Body of pancreas (tissue), 4 donors: ENCODE data around the gene AQP12B. TPM values are rescaled to one million over a fixed set of nuclear protein-coding genes. Genes with fewer than 3 reads are reported as not detected.

Source experiments
- ATAC-seq: fragments of 150-250 bp; one replicate; pipeline ENCODE4 v1.9.1; 2016
- DNase-seq, 4 donors: peaks; one replicate each; pipeline ENCODE4 v3.0.0-alpha.2; 2019
- H3K27ac ChIP-seq, 4 donors: fragments of 200-600 bp; sonication (generic); 1 replicate in 3 of 4; 2 replicates in 1 of 4; pipeline versions ENCODE4 v1.5.1 to v1.6.1; 2016 to 2019; ENCODE audit warnings: mild to moderate bottlenecking in 1 of 4, mixed read lengths in 1 of 4, moderate library complexity in 1 of 4
- H3K27me3 ChIP-seq, 2 donors: fragments of 200-600 bp; sonication (generic); one replicate each; pipeline ENCODE4 v1.6.0; 2016; ENCODE audit warnings: mild to moderate bottlenecking in 1 of 2
- H3K36me3 ChIP-seq, 2 donors: fragments of 200-600 bp; sonication (generic); replicated peaks in 1 of 2; 2 replicates each; pipeline ENCODE4 v1.5.1; 2016; ENCODE audit warnings: low read depth in 2 of 2; ENCODE audit not compliant: insufficient read depth in 1 of 2
- H3K4me1 ChIP-seq: fragments of 200-600 bp; sonication (generic); one replicate; pipeline ENCODE4 v1.6.0; 2016
- H3K4me3 ChIP-seq, 2 donors: fragments of 200-600 bp; sonication (generic); 1 replicate in 1 of 2; 2 replicates in 1 of 2; pipeline ENCODE4 v1.5.1; 2016 to 2019
- H3K9me3 ChIP-seq, 3 donors: fragments of 200-600 bp; sonication (generic); 1 replicate in 2 of 3; 2 replicates in 1 of 3; pipeline ENCODE4 v1.5.1; 2016
- CTCF ChIP-seq, 7 experiments: fragments of 450-650 bp in 4 of 7; fragments of 200-600 bp in 3 of 7; sonication (generic) in 3 of 7; IDR thresholded peaks; one replicate each; pipeline ENCODE4 v1.5.1; 2016 to 2019; ENCODE audit warnings: antibody characterized with exemption in 7 of 7
- POLR2A ChIP-seq, 3 donors: fragments of 450-650 bp; IDR thresholded peaks; one replicate each; pipeline ENCODE4 v1.6.1; 2016; ENCODE audit warnings: antibody characterized with exemption in 3 of 3, mild to moderate bottlenecking in 2 of 3
- WGBS, 2 donors: methylation state at CpG; one replicate each; pipeline ENCODE4 v1.1.5; 2017; 5-methylcytosine and 5-hydroxymethylcytosine counted together
- intact Hi-C: fragments of 100-400 bp; cut with DNase I; formaldehyde crosslinking; loops from one replicate; pipeline ENCODE4 v1.15.1; 2023
- total RNA-seq, 2 donors: library from RNA; depleted of rRNA; stranded (reverse); fragments of >200 nt; gene quantifications; one replicate each; pipeline ENCODE4 v1.1.0, GENCODE V29; 2016

The AQP12B gene
- total RNA-seq, 2 donors from 2014 or later: 328 to 392 TPM

GRCh38 chr2:240711701-240712100 lies 29.0 kb upstream of the AQP12B start:
- no peaks in the 10 kb centered on the region for H3K36me3 ChIP-seq
- no peak for ATAC-seq
- no peaks in the 10 kb centered on the region for H3K27me3 ChIP-seq
- H3K4me3 ChIP-seq: no peak overlapping the region
- WGBS, 2 donors: 65 to 69% methylated on average over 3 to 5 of the region's 5 CpGs
- intact Hi-C loops: no loop called here
- no peak overlapping the region for H3K27ac ChIP-seq
- peaks cover 19% of the 10 kb centered on the region for H3K4me1 ChIP-seq
- no peaks in the 10 kb centered on the region for H3K9me3 ChIP-seq
- no peak for DNase-seq
- no peak for TF ChIP-seq POLR2A (IDR thresholded peaks at IDR 0.05)

DNA sequence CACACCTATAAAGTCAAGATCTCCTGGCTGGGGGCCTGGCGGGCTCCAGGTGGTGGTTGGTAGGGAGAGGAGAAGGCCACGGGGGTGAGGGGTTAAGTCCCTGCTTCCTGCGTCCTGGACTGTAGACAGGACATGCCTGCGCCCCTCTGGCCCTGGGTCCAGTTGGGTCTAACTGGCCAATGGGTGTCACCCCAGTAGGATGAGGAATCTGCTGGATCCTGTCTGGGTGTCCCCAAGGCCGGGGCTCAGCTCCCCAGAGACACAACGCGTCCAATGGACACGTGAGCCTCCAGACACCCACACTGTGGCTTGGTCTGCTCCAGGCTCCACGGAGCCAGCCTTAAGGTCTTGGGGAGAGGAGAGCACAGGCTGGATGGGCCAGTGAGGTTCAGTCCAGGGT lies 28.6 kb upstream of the AQP12B start:
- Histone ChIP-seq H3K27ac (no peak overlapping the region), H3K27me3 (no peaks in the 10 kb centered on the region), H3K4me3 (no peak overlapping the region), H3K36me3 (no peaks in the 10 kb centered on the region), H3K4me1 (peaks cover 19% of the 10 kb centered on the region), H3K9me3 (no peaks in the 10 kb centered on the region)
- no peak for ATAC-seq
- DNase-seq: no peak
- 91% methylated on average over 5 to 9 of the region's 9 CpGs for WGBS, 2 donors
- intact Hi-C loops: no loop called here
- TF ChIP-seq CTCF (IDR thresholded peaks at IDR 0.05): no peak
- TF ChIP-seq POLR2A (IDR thresholded peaks at IDR 0.05): no peak

DNA sequence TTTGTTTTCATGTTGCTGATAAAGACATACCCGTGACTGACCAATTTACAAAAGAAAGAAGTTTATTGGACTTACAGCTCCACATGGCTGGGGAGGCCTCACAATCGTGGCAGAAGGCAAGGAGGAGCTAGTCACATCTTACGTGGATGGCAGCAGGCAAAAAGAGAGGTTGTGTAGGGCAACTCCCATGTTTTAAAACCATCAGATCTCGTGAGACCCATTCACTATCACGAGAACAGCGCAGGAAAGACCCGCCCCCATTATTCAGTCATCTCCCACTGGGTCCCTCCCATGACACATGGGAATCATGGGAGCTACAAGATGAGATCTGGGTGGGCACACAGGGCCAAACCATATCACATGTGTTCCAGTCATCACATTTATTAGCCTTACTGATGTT lies 25.8 kb upstream of the AQP12B start:
- peaks cover 1% of the 10 kb centered on the region for H3K4me1 ChIP-seq
- TF ChIP-seq CTCF (IDR thresholded peaks at IDR 0.05) (no peak), POLR2A (IDR thresholded peaks at IDR 0.05) (no peak)
- 73 to 79% methylated on average over 7 of the region's 7 CpGs for WGBS, 2 donors
- no peak overlapping the region for H3K27ac ChIP-seq
- H3K27me3 ChIP-seq: no peaks in the 10 kb centered on the region
- no peak for DNase-seq
- ATAC-seq: no peak
- no peaks in the 10 kb centered on the region for H3K9me3 ChIP-seq
- H3K4me3 ChIP-seq: no peak overlapping the region
- H3K36me3 ChIP-seq: no peaks in the 10 kb centered on the region
- intact Hi-C loops: no loop called here

GRCh38 chr2:240707821-240708220 lies 25.1 kb upstream of the AQP12B start:
- no peaks in the 10 kb centered on the region for H3K36me3 ChIP-seq
- intact Hi-C loops: no loop called here
- peaks cover 8% of the 10 kb centered on the region for H3K4me1 ChIP-seq
- no peak overlapping the region for H3K4me3 ChIP-seq
- DNase-seq (no peak), ATAC-seq (no peak)
- 70% methylated on average over 10 of the region's 10 CpGs for WGBS, 2 donors
- no peaks in the 10 kb centered on the region for H3K9me3 ChIP-seq
- no peak overlapping the region for H3K27ac ChIP-seq
- TF ChIP-seq POLR2A (IDR thresholded peaks at IDR 0.05) (no peak), CTCF (IDR thresholded peaks at IDR 0.05) (no peak)
- no peaks in the 10 kb centered on the region for H3K27me3 ChIP-seq

DNA sequence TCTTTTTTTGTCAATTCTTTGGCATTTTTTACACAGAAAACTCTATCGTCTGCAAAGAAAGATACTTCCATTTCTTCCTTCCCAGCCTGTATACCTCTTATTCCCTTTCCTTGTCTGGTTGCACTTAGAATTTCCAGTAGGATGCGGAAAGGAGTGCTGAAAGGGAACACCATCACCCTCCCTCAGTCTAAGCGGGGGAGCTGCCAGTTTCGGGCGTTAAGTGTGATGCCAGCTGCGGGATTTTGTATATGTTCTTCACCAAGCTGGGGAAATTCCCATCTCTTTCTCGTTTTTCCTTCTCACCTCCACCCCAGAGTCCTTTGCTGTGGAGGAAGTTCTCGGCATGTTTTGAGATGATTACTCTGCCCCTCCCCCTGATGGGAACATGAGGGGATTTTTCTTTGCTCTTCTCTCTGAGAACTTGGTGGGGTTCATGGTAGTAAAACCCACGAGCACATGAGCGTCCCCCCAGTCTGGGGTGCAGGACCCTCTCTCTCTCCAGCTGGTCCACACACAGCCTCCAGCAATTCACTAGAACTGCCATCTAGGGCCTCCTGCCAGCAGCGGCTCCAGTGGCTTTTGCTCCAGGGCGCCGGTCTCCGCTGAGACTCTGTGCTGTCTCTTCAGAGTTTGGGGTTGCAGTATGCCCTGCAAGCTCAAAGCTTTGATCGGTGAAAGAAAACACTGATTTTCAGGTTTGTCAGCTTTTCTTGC lies 24.5 kb upstream of the AQP12B start:
- no peak for ATAC-seq
- DNase-seq: no peak
- Histone ChIP-seq H3K4me3 (no peak overlapping the region), H3K27ac (no peak overlapping the region), H3K27me3 (no peaks in the 10 kb centered on the region), H3K4me1 (peaks cover 8% of the 10 kb centered on the region), H3K9me3 (no peaks in the 10 kb centered on the region), H3K36me3 (no peaks in the 10 kb centered on the region)
- WGBS, 2 donors: 65 to 69% methylated on average over 15 of the region's 15 CpGs
- no peak for TF ChIP-seq CTCF (IDR thresholded peaks at IDR 0.05)
- TF ChIP-seq POLR2A (IDR thresholded peaks at IDR 0.05): no peak
- intact Hi-C loops: no loop called here
